ENCODE data around the gene PLCD4. TPM values are rescaled to one million over a fixed set of nuclear protein-coding genes. Genes with fewer than 3 reads are reported as not detected.

Gene PLCD4
- total RNA-seq, 1 donor from 2014 or later: 1.7 TPM

DNA sequence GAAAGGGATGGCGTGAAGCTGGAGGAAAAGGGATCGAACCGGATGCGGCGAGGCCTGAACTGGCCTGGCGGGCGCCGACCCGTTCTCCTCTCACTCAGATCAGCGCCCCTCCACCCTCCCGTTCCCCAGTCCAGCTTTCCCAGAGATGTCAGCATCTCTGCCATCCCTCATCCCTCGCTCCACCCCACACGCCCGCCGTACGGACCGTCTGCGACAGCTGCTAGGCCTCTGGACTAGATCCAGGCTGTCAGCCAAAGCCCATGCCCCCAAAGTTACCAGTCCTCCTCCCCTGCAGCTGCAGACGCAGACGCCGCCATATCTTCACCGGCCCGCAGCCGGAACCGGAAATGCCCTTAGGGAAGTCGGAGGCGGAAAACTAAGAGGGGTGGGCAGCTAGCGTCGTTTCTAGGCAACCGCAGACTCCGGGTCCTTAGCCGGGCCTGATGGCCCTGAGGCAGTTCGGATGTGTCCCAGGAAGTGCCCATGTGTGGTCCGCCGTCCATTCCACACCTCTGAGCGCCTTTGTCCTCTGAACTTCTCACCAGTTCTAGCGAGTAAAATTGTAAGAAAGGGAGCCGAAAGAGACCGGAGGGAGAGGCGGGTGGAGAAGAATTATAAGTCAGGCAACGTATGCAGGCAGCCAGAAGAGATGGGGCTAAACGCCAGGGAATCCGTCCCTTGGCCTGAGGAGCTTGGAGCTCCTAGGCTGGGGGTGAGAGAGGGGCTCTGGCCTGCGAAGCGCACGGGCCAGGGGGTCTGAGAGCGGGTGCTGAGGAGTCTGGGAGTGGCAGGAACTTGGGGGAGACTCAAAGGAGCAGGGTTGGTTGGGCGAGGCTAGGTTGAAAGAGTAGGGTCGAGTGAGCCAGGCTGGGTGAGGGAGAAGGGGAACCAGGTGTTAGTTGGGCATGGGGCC lies 64.2 kb downstream of the PLCD4 start, which contains the start of the genes RNF25 and STK36:
RNF25 (minus strand) TSS at position 349 of the 913 bp plus-strand sequence; CDS start at position 317, 32 bp downstream.
STK36 (plus strand) TSS at position 433 of the 913 bp plus-strand sequence. CDS start 744 bp downstream, outside the sequence.
- peak; percentile 85 for DNase-seq

DNA sequence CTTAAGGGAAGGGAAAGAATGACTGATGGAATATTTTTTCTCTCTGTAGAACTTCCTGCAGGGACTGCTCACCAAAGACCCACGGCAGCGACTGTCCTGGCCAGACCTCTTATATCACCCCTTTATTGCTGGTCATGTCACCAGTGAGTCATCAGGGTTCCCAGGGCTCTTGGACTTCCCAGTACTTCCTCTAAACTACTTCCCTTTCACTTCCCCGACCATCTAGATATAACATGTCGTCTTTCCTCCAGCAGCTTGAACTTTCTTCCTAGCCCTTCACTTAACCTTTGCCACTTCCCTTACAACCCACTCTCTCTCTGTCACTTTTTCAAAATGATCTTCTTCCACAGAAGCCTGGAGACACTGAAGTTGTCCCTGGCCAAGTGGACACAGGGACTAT lies 71.4 kb downstream of the PLCD4 start:
- peak; percentile 29 for DNase-seq

DNA sequence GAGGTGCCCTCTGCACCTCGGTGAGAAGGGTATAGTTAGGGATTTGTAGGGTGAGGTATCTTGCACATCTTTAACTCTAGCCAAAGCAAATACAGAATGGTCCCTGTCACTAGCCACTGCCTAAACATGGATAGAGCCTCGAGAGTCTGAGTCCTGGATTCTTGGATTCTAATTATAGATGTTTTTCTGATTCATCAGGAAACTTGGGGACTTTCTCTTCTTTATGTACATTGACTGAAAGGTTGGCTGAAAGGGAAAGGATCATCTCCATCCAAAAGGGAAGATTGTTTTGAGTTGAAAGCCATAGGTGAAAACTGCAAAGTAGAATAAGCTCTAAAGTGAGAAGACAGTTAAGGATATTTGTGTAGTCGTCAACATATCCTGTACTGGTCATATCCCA lies 72.4 kb downstream of the PLCD4 start:
- DNase-seq: no peak

Other genes starting within 250 kb of the PLCD4 start
- under 0.01 and 0.05 TPM in 2 replicates for gene SLC11A1, start 225.6 kb upstream of the PLCD4 start, total RNA-seq
- 103 and 110 TPM in 2 replicates for gene CTDSP1, start 208.0 kb upstream of the PLCD4 start, total RNA-seq
- gene VIL1, start 188.8 kb upstream of the PLCD4 start, total RNA-seq: not detected in 2 replicates
- gene USP37, start 39.5 kb upstream of the PLCD4 start, total RNA-seq: 15.0 and 19.4 TPM in 2 replicates
- 56.4 and 57.3 TPM in 2 replicates for gene CNOT9, start 39.1 kb upstream of the PLCD4 start, total RNA-seq
- gene ZNF142, start 51.7 kb downstream of the PLCD4 start, total RNA-seq: 9.0 and 14.1 TPM in 2 replicates
- gene BCS1L, start 51.8 kb downstream of the PLCD4 start, total RNA-seq: 31.3 and 37.5 TPM in 2 replicates
- gene RNF25, start 64.1 kb downstream of the PLCD4 start, total RNA-seq: 21.1 and 35.7 TPM in 2 replicates
- gene STK36, start 64.2 kb downstream of the PLCD4 start, total RNA-seq: 11.5 and 15.3 TPM in 2 replicates
- 7.6 and 9.4 TPM in 2 replicates for gene TTLL4, start 102.9 kb downstream of the PLCD4 start, total RNA-seq
- 8.6 and 12.8 TPM in 2 replicates for gene CYP27A1, start 174.2 kb downstream of the PLCD4 start, total RNA-seq
- gene PRKAG3, start 223.9 kb downstream of the PLCD4 start, total RNA-seq: not detected in 2 replicates